HL-60 (cell line): ENCODE data around the gene LRRC8D.

ENCODE experiments used
- DNase-seq, 2 experiments: peaks; one replicate each; pipeline ENCODE4 v3.0.0-alpha.2; 2010 to 2020; ENCODE audit warnings: low read depth in 1 of 2, low spot score in 1 of 2
- H3K27ac ChIP-seq: fragments of 250-450 bp; sonication (Bioruptor Pico); replicated peaks from 2 replicates; pipeline ENCODE4 v1.5.1; 2020; ENCODE audit warnings: mild to moderate bottlenecking, moderate library complexity
- H3K27me3 ChIP-seq: fragments of 250-450 bp; sonication (Bioruptor Pico); 2 replicates; pipeline ENCODE4 v1.5.1; 2021; ENCODE audit warnings: mild to moderate bottlenecking, moderate library complexity; ENCODE audit not compliant: insufficient read depth, poor library complexity, severe bottlenecking
- H3K4me3 ChIP-seq: replicated peaks from 2 replicates; pipeline ENCODE4 v1.5.1; 2011; ENCODE audit warnings: mild to moderate bottlenecking, control low read depth, low read length; ENCODE audit not compliant: insufficient read depth
- GABPA ChIP-seq: IDR thresholded peaks from 2 replicates; pipeline ENCODE4 v1.6.1; 2012; ENCODE audit warnings: low read depth
- POLR2AphosphoS5 ChIP-seq: IDR thresholded peaks from 2 replicates; pipeline ENCODE4 v1.6.1; 2012; ENCODE audit warnings: low read depth
- REST ChIP-seq: IDR thresholded peaks from 2 replicates; pipeline ENCODE4 v1.6.1; 2012; ENCODE audit warnings: low read depth; ENCODE audit not compliant: insufficient replicate concordance
- SPI1 ChIP-seq: IDR thresholded peaks from 2 replicates; pipeline ENCODE4 v1.6.1; 2012; ENCODE audit warnings: low read depth, mild to moderate bottlenecking, borderline replicate concordance
- TF ChIP-seq, protein P1 (sequence below): IDR thresholded peaks from one replicate; pipeline ENCODE4 v1.5.1; 2011; ENCODE audit warnings: low read length, control low read depth, inconsistent platforms; ENCODE audit not compliant: insufficient read depth

The LRRC8D gene

GRCh38 chr1:89809556-89809955 is 11.3 kb upstream of the LRRC8D start:
- TF ChIP-seq REST (no peak), SPI1 (no peak), GABPA (no peak), POLR2AphosphoS5 (no peak)
- TF ChIP-seq, protein P1, sequence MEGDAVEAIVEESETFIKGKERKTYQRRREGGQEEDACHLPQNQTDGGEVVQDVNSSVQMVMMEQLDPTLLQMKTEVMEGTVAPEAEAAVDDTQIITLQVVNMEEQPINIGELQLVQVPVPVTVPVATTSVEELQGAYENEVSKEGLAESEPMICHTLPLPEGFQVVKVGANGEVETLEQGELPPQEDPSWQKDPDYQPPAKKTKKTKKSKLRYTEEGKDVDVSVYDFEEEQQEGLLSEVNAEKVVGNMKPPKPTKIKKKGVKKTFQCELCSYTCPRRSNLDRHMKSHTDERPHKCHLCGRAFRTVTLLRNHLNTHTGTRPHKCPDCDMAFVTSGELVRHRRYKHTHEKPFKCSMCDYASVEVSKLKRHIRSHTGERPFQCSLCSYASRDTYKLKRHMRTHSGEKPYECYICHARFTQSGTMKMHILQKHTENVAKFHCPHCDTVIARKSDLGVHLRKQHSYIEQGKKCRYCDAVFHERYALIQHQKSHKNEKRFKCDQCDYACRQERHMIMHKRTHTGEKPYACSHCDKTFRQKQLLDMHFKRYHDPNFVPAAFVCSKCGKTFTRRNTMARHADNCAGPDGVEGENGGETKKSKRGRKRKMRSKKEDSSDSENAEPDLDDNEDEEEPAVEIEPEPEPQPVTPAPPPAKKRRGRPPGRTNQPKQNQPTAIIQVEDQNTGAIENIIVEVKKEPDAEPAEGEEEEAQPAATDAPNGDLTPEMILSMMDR = no peak
- DNase-seq = no peak
- H3K27ac ChIP-seq = no peak overlapping the region

DNA sequence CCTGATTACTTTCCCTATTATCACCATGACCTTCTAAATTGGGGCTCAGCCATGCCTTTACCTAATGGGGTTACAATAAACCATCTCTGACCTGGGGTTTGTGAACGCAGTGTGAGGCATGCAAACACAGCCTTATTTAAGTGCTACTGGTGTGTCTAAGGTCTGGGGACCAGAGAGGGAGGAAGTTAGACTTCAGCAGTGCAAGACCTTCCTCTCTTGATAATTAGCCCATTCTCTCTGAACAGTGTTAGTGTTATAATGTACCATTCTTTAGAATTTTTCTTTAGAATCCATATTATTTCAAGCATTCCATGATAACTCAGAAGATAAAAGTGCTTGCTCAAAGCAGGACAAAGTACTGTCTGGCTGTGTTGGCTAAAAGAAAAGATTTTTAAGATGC is 10.5 kb upstream of the LRRC8D start:
- TF ChIP-seq POLR2AphosphoS5 (no peak), SPI1 (peak; percentile 59; the same call in 1 of the 2 replicates)
- H3K27ac ChIP-seq = no peak overlapping the region
- H3K4me3 ChIP-seq = no peak overlapping the region
- peak in 1 of 2 experiments; percentile 25 for DNase-seq
- H3K27me3 ChIP-seq = no peaks in the 10 kb centered on the region

More at GRCh38 chr1:89809556-89809955, 11.3 kb upstream of the LRRC8D start:
- Histone ChIP-seq H3K4me3 (no peak overlapping the region), H3K27me3 (no peaks in the 10 kb centered on the region)

DNA sequence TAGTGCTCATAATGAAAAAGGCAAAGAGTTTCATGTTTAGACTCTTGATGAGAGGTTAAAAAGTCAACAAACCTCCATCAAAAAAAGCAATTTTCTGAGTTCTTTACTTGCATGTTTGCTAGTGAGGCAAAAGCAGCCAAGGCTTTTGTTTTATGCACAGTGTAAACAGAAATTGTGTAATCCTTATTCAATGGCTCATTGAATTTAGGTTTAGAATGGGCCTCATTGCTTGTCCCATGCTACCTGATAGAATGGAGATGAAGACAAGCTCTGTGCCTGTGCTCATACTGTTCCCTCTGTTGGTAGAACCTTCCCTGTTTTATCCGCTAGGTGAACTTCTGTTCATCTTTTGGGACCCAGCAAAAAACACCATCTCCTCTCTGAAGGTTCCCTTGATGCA is 10.0 kb upstream of the LRRC8D start:
- TF ChIP-seq GABPA = no peak
- TF ChIP-seq REST = no peak
- TF ChIP-seq, protein P1 = no peak
- TF ChIP-seq POLR2AphosphoS5 = no peak
- TF ChIP-seq SPI1 = no peak
- H3K4me3 ChIP-seq = no peak overlapping the region
- no peaks in the 10 kb centered on the region for H3K27me3 ChIP-seq
- H3K27ac ChIP-seq = no peak overlapping the region
- no peak for DNase-seq

DNA sequence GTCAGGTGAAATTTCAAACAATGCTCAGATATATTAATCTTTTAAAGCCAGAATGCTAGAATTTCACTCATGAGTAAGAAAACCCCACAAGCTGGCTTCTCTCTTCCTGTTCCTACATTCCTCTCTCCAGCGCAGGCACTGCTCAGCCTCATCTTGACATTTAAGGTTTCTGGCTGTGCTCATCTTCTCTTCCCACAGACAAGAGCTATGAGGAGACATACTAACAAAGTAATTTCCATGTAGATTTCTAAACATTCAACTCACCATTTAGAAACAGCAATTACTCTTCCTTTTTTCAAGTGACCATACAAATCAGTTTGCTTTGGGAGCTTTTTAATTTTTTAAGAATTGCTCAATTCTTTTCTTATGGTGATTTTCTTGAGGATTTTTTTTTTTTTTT is 7.8 kb upstream of the LRRC8D start:
- TF ChIP-seq GABPA (no peak), REST (no peak), POLR2AphosphoS5 (no peak), SPI1 (peak; percentile 68)
- TF ChIP-seq, protein P1 = no peak
- Histone ChIP-seq H3K27ac (peak overlapping the region; percentile 30; the same call in 1 of the 2 replicates), H3K27me3 (no peaks in the 10 kb centered on the region), H3K4me3 (no peak overlapping the region)
- DNase-seq = peak in 1 of 2 experiments; percentile 58
